SJCRH30 (cell line): Measurements from ENCODE around the gene ENTPD2. TPM values are rescaled to one million over a fixed set of nuclear protein-coding genes. Genes with fewer than 3 reads are reported as not detected.

ENCODE experiments used
- DNase-seq, 2 experiments: peaks; one replicate each; pipeline ENCODE4 v3.0.0-alpha.2; 2015 to 2020
- H3K27ac ChIP-seq: fragments of 250-450 bp; sonication (Bioruptor Pico); 2 replicates; pipeline ENCODE4 v1.5.1; 2020; ENCODE audit warnings: mild to moderate bottlenecking, moderate library complexity
- H3K27me3 ChIP-seq: fragments of 250-450 bp; sonication (Bioruptor Pico); 2 replicates; pipeline ENCODE4 v1.5.1; 2020; ENCODE audit warnings: mild to moderate bottlenecking, moderate library complexity
- H3K36me3 ChIP-seq: fragments of 250-450 bp; sonication (Bioruptor Pico); 2 replicates; pipeline ENCODE4 v1.5.1; 2020; ENCODE audit warnings: mild to moderate bottlenecking, moderate library complexity
- H3K4me1 ChIP-seq: fragments of 250-450 bp; sonication (Bioruptor Pico); 2 replicates; pipeline ENCODE4 v1.5.1; 2020; ENCODE audit warnings: mild to moderate bottlenecking, moderate library complexity
- H3K4me3 ChIP-seq: fragments of 250-450 bp; sonication (Bioruptor Pico); 2 replicates; pipeline ENCODE4 v1.5.1; 2020; ENCODE audit warnings: mild to moderate bottlenecking, moderate library complexity
- H3K9me3 ChIP-seq: fragments of 250-450 bp; sonication (Bioruptor Pico); replicated peaks from 2 replicates; pipeline ENCODE4 v1.5.1; 2020; ENCODE audit warnings: mild to moderate bottlenecking, moderate library complexity
- total RNA-seq: library from RNA; depleted of rRNA; stranded (reverse); fragments of >200 nt; shearing (Covaris generic); gene quantifications from 2 replicates; pipeline ENCODE4 v1.2.3, GENCODE V29; 2014

Gene ENTPD2
- total RNA-seq, 1 experiment from 2014 or later, result 1.9 TPM

DNA sequence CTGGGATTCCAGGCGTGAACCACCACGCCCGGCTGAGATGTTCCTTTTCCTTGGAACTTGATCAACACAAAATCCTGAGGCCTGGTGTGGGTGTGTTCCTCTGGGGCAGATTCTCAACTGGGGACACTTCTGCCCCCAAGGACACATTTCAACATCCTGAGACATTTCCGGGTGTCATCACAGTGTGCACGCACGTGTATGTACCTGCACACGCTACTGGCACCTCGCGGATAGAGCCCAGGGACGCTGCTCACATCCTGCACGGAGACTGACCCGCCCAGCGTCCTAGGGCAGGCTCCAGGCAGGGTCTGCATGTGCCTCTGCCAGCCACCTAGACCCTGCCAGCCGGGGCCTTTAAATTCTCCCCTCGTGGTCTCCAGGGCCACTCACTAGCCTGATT, 8.5 kb upstream of the ENTPD2 start:
- Histone ChIP-seq H3K4me3 (no peak overlapping the region), H3K9me3 (no peaks in the 10 kb centered on the region), H3K36me3 (0 out of 2 replicates have a peak, but pooled peaks cover 9% of the 10 kb centered on the region), H3K4me1 (peaks cover 39% of the 10 kb centered on the region), H3K27ac (peak overlapping the region; percentile 15; the same call in 1 of the 2 replicates), H3K27me3 (no peaks in the 10 kb centered on the region)
- no peak for DNase-seq

DNA sequence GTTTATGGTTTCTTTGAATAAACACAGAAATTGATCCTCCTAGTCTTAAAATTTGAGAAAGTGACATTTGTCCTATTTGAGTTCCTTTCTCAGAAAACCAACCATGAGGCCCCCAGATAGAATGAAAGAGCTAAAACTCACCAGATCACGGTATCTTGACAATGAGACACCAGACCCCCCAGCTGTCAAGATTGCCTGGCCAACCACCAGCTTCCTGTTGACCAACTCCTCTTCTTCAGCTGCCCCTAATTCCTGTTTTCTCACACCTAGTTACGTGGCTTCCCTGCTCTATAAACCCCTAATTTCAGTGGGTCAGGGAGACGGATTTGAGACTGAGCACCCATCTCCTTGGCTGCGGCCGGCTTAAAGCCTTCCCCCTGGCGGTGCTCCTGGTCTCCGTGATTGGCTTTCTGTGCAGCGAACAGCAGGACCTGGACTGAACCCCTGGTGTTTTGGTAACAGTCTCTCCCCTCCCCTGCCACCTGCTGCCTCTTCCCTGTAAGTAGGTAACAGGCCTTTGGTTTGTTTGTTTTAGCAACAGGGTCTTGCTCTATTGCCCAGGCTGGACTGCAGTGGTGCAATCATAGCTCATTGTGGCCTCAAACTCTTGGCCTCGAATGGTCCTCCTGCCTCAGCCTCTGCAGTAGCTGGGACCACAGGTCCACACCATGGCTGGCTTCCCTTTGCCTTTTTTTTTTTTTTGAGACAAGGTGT, 4.8 kb upstream of the ENTPD2 start:
- DNase-seq, result peak; percentile 85 to 90
- Histone ChIP-seq H3K9me3 (no peaks in the 10 kb centered on the region), H3K4me1 (peaks cover 66% of the 10 kb centered on the region), H3K36me3 (no peaks in the 10 kb centered on the region), H3K27me3 (no peaks in the 10 kb centered on the region), H3K27ac (peak overlapping the region; percentile 80), H3K4me3 (peak overlapping the region; percentile 1)

DNA sequence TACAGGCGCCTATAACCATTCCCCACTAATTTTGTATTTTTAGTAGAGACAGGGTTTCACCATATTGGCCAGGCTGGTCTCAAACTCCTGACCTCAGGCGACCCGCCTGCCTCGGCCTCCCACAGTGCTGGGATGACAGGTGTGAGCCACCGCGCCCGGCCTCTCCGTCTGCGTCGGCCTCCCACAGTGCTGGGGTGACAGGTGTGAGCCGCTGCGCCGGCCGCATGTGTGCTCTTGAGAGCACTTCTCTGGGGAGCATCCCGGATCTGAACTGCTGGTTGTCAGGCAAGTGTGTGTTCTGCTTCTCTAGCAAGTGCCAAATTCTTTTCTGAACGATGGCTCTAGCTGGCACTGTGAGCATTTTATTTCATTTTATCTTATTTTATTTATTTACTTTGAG, 3.7 kb upstream of the ENTPD2 start:
- Histone ChIP-seq H3K9me3 (no peaks in the 10 kb centered on the region), H3K27me3 (no peaks in the 10 kb centered on the region), H3K27ac (peak overlapping the region; percentile 80), H3K4me3 (no peak overlapping the region; the same call in 1 of the 2 replicates), H3K4me1 (peaks cover 60% of the 10 kb centered on the region), H3K36me3 (no peaks in the 10 kb centered on the region)
- peak; percentile 98 for DNase-seq

DNA sequence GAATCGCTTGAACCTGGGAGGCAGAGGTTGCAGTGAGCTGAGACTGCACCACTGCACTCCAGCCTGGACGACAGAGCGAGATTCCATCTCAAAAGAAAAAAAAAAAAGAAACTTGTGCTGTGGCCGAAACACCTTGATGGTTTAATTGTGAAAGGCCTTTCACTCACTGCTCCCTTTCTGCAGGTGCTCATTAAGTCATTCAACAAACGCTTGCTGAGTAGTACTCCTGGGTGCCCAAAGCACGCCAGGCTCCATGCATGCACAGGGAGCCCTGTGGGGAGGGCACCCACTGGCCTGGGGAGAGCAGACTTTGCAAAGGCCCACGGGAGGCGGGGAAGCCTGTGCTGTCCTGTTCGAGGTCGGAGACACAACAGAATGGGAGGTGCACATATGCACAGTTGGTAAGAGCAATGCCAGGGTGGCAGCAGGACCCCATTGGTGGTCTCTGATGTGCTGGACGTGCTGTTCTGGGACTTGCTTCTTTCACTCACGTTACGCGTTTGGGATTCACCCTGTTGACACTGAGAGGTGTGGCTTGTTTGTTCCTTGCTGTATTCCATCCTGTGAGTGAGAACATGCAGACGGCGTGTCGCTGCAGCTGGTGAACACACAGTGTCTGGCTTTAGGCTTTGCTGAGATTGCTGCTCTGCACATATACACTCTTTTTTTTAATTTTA, 3.0 kb upstream of the ENTPD2 start:
- Histone ChIP-seq H3K4me3 (no peak overlapping the region), H3K27ac (peak overlapping the region; percentile 80), H3K36me3 (no peaks in the 10 kb centered on the region), H3K4me1 (peaks cover 57% of the 10 kb centered on the region), H3K9me3 (no peaks in the 10 kb centered on the region), H3K27me3 (no peaks in the 10 kb centered on the region)
- peak; percentile 81 to 86 for DNase-seq

DNA sequence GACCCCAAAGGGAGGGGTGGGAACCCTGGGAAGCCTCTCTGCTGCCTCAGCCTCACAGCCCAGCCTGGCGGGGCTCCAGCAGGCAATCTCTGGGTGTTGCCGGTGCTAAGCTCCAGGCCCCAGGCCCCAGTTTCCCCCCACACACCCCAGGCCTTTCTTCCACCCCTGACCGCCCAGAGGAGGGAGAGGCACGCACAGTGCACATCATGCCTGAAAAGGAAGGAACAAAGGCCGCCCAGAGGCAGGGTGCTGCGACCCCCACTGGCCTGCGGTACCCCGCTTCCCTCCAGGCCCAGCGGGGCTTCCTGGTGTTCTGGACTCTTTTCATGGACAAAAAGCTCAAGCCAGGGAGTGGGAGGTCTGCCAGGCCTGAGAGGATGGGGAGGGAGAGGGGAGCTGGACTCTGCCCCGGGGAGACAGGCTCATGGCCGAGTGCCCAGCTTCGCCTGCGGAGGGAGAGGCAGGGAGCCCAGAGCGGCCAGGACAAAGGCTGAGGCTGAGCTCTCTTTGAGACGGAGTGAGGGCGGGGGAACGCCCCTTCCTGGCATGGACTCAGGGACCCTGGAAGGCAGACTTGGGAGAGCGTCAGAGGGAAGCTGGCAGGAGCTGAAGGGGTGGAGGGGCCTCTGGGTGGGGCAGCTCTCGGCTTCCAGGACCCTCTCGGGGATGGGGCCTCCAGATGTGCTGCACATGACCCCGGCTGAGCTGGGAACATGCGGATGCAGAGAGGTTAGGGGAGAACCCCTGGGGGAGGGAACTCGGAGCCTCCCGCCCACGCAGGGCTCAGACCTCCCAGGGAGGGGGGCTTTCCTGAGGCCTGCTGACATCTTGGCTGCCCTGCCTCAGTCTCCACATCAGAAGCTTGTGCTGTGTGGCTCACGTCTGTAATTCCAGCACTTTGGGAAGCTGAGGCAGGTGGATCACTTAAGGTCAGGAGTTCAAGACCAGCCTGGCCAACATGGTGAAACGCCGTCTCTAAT, 1.8 kb upstream of the ENTPD2 start:
- Histone ChIP-seq H3K27ac (peak overlapping the region; percentile 80), H3K9me3 (no peaks in the 10 kb centered on the region), H3K4me3 (peak overlapping the region; percentile 33), H3K4me1 (peaks cover 55% of the 10 kb centered on the region), H3K36me3 (no peaks in the 10 kb centered on the region), H3K27me3 (no peaks in the 10 kb centered on the region)
- DNase-seq, result peak; percentile 97 to 98

DNA sequence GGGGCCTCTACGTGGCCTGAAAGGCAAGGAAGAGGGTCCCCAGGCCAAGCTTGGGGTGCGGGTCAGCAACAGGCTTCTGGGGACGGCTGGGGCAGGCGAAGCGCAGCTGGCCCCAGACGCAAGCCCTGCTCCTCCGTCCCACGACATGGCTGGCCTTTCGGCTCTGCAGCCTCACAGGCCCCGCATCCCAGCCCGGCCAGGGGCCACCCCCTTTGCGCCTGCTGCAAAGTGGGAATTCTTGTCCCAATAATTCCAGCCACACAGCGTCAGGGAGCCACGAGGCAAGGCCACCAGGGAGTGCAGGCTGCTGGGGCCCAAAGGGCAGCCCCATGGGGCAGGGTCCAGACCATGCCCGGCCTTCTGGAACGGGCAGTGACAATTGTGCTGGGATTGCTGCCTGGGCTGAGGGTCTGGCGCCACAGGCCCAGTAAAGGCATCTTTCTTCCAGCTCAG, 1.1 kb upstream of the ENTPD2 start:
- peak overlapping the region; percentile 80 for H3K27ac ChIP-seq
- no peak for DNase-seq
- H3K4me3 ChIP-seq, result peak overlapping the region; percentile 33
- no peaks in the 10 kb centered on the region for H3K27me3 ChIP-seq
- no peaks in the 10 kb centered on the region for H3K9me3 ChIP-seq
- H3K4me1 ChIP-seq, result peaks cover 52% of the 10 kb centered on the region
- no peaks in the 10 kb centered on the region for H3K36me3 ChIP-seq

DNA sequence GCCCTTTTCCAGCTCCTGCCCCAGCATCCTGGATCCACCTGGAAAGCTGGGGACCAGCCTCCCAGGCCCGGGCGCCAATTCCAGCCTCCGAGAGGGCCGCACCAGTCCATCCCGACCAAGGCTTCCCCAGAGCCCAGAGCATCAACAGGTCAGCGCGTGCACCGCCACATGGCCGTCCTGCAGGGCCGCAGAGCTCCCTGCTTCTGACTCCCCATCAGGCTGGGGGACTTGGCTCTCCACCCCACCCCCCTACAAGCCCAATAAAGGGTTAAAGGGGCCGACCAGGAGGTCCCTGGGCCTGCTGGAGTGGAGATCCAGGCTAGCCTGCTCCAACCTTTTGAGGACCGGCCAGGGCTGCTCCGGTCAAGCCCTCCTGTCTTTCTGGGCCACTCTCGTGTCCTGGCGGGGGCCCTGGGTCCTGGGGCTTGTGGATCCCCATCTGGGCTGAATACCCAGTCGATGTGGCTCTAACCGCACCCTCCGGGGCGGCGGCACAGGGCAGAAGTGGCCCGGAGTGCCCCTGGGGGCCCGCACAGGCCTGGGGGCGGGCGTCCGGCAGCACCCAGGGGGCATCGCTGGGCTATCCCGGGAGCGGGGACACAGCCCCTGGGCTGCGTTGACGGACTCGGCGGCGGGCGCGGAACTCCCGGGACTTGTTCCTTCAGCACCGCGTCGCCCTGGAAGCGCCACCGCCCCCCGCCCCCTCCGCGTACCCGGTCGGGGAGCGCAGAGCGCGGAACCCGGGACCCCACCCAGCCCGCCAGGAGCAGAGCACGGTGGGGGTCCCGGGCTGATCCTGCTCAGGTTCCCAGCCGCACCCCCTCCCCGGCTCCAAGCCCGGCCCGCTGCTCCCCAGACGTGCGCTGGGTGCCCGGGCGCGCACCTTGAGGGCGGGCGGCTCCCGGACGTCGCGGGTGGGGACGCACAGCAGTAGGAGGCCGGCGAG, 590 bp downstream of the ENTPD2 start:
- DNase-seq, result no peak
- Histone ChIP-seq H3K4me3 (no peak overlapping the region), H3K27ac (no peak overlapping the region), H3K36me3 (no peaks in the 10 kb centered on the region), H3K27me3 (no peaks in the 10 kb centered on the region), H3K4me1 (peaks cover 39% of the 10 kb centered on the region), H3K9me3 (no peaks in the 10 kb centered on the region)

DNA sequence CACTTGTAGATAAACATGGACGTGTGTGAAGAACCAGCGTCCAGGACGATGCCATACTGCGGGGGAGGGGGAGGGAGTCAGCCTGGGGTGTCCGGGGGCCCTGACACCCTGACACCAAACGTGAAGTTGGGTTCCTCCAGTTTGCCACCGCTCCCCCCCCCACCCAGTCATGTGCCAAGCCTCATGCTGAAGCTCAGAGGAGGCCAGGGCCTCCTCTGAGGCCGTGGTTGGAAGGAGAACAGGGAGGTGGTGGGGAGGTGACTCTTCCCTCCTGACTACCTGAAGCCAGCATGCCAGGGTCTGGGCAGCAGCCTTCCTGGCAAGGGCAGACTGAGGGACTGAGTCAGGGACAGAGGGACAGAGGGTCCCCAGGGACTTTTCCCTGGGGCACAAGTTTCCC, 1.6 kb downstream of the ENTPD2 start:
- Histone ChIP-seq H3K36me3 (no peaks in the 10 kb centered on the region), H3K27me3 (no peaks in the 10 kb centered on the region), H3K9me3 (no peaks in the 10 kb centered on the region), H3K27ac (no peak overlapping the region), H3K4me1 (peaks cover 32% of the 10 kb centered on the region), H3K4me3 (no peak overlapping the region)
- no peak for DNase-seq

DNA sequence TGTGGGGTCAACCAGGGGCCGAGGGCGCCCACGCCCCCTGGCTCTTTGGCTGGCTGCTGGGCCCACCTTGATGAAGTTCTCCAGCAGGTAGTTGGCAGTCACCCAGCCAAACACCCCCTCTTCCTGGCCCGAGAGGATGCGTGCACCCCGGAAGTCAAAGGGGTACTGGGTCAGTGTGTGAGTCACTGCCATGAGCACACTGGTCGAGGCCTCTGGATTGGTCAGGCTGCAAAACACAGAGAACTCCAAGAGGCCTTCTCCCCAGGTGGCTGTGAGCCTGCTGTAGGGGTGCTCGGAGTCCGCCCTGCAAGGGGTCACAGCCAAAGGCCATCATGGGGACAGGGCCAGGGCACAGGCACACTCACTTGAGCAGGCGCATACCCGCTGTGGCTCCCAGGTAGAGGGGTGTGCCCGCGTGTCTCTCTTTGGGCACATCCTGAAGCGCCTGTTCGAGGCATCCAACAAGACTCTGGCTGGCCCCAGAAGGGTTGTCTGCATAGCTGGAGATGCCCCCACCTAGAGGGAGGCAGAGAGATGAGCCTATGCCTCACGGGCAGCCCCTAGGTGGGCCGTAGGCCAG, 2.6 kb downstream of the ENTPD2 start:
- no peak overlapping the region for H3K27ac ChIP-seq
- H3K27me3 ChIP-seq, result peaks cover 2% of the 10 kb centered on the region

DNA sequence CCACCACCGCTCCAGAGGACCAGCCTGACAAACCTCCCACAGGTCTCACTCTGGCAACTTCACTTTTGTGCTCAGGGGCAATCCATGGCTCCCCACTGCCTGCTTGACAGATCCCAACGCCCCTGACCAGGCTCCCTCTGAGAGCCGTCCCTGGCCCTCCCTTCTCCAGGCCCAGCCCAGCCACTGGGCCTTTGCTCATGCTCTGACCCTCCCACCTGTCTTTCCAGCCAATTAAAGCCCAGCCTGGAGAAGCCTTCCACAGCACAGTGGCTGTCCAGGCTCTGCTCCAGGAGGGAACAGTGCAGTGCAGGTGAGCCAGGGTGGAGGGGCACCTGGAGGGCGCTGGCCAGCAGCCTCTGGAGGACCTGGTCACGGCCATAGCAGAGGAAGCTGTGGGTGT, 3.3 kb downstream of the ENTPD2 start:
- Histone ChIP-seq H3K27ac (no peak overlapping the region), H3K4me1 (peaks cover 17% of the 10 kb centered on the region), H3K36me3 (no peaks in the 10 kb centered on the region), H3K27me3 (peaks cover 5% of the 10 kb centered on the region), H3K9me3 (no peaks in the 10 kb centered on the region), H3K4me3 (no peak overlapping the region)
- no peak for DNase-seq

More for the DNA sequence above, 2.6 kb downstream of the ENTPD2 start:
- Histone ChIP-seq H3K9me3 (no peaks in the 10 kb centered on the region), H3K36me3 (no peaks in the 10 kb centered on the region), H3K4me3 (no peak overlapping the region), H3K4me1 (peaks cover 24% of the 10 kb centered on the region)
- DNase-seq, result no peak

DNA sequence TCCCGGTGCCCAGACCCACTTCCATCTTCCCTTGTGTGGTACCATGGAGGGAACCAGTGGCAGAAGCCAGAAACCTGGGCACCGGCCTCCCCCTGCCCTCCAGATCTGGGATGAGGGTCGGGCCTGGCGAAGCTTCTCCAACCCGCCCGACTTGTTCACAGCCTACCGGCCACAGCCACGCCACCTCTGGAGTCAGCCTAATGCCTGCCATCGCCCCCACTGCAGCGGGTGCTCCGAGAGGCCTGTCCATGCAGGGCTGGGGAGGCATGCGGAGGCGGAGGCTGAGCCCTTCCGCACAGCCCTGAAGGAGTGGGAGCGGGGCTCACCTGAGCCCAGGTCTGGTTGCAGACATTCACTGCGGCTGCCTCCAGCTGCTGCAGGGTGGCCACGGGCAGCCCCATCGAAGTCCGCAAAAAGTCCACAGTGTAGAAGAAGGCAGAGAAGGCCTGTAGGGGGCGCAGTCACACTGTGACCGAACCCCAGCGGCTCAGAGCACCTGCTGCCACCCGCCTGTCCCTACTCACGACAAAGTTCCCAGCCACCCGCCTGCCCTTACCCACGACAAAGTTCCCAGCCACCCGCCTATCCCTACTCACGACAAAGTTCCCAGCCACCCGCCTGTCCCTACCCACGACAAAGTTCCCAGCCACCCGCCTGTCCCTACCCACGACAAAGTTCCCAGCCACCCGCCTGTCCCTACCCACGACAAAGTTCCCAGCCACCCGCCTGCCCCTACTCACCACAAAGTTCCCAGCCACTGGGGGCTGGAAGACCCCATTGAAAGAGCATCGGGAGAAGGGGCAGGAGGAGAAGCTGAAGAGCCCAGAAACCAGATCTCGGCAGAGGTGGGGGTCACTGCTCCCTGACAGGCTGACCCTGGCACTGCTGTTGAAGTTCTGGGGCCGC, 4.1 kb downstream of the ENTPD2 start:
- H3K9me3 ChIP-seq, result no peaks in the 10 kb centered on the region
- peaks cover 10% of the 10 kb centered on the region for H3K4me1 ChIP-seq
- H3K36me3 ChIP-seq, result no peaks in the 10 kb centered on the region
- H3K4me3 ChIP-seq, result no peak overlapping the region
- H3K27me3 ChIP-seq, result peaks cover 12% of the 10 kb centered on the region
- H3K27ac ChIP-seq, result no peak overlapping the region
- DNase-seq, result peak; percentile 71 to 88

DNA sequence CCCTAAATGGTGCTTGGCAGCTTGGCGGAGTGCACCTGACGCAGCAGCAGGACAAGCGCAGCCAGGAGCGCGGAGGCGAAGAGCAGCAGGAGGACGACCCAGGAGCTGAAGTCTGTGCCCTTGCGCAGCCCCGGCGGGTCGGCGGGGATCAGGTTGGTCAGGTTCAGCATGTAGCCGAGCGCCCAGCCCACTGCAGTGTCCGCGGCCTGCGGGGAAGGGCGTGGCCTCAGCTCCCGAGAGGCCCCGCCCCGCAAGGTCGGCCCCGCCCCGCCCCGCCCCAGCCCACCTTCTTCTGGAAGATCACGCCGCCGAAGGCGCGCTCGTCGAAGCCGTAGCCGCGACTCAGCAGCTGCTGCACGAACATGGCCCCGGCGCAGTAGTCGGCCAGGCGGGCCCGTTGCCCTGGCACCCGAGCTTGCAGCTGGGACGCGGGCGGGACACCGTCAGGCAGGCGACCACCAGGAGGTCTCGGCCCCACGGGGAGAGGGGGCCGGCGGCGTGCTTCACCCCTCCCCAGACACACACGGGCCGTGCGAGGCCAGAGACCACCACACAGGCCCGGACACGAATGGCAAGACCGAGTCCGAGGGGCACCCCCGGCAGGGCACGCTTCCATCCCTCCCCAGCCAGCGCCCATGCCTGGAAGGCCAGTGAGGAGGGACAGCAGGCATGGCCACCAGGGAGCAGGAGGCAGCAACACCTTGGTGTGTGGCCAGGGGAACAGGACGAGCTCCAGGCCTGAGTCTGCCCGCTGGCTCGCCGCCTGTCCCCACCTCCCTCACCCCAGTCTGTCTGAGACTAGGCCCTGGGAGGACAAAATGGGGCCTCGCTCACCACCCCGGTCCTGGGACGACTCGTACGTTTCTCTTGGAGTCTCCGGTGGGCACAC, 5.0 kb downstream of the ENTPD2 start:
- Histone ChIP-seq H3K27me3 (peaks cover 21% of the 10 kb centered on the region), H3K4me1 (peaks cover 10% of the 10 kb centered on the region; the same call in 1 of the 2 replicates), H3K36me3 (no peaks in the 10 kb centered on the region)

More for the DNA sequence above, 5.0 kb downstream of the ENTPD2 start:
- Histone ChIP-seq H3K4me3 (no peak overlapping the region), H3K27ac (no peak overlapping the region), H3K9me3 (no peaks in the 10 kb centered on the region)
- no peak for DNase-seq
